ENCODE results near the gene FAM237A.

- TF ChIP-seq CREB1 (IDR thresholded peaks at IDR 0.05; ENCODE audit: low read depth), result no peak
- no peak for TF ChIP-seq RAD21 (IDR thresholded peaks at IDR 0.05; ENCODE audit: low read depth)
- TF ChIP-seq NFIC (IDR thresholded peaks at IDR 0.05), result no peak
- TF ChIP-seq YY1 (IDR thresholded peaks at IDR 0.05; ENCODE audit: low read depth), result no peak
- no peak for TF ChIP-seq CEBPB (IDR thresholded peaks at IDR 0.05)
- no peak for TF ChIP-seq TAF1 (IDR thresholded peaks at IDR 0.05; ENCODE audit: low read depth)
- TF ChIP-seq ZBTB7A (IDR thresholded peaks at IDR 0.05; ENCODE audit: low read depth), result no peak
- TF ChIP-seq MAX (IDR thresholded peaks at IDR 0.05), result no peak
- no peak for TF ChIP-seq FOXM1 (IDR thresholded peaks at IDR 0.05; ENCODE audit: borderline replicate concordance, low read depth)
- TF ChIP-seq REST (IDR thresholded peaks at IDR 0.05; ENCODE audit: low read depth), result no peak
Measured at GRCh38 chr2:206616151-206616550, 26.1 kb upstream of the FAM237A start.

All from Ishikawa (cell line).